GM20431 (cell line): ENCODE results near the gene MSH5.
"Not testable (repeated sequence)": the region's sequence is repeated elsewhere in the genome, so short reads cannot be mapped to it uniquely, and the experiment has no call there.

Experiments used
- in situ Hi-C: fragments of 300-500 bp; cut with MseI, MboI; formaldehyde crosslinking; loops from one replicate; pipeline ENCODE4 v1.15.0; 2020; ENCODE audit warnings: low sequenced_read_pairs; ENCODE audit not compliant: unreplicated experiment

MSH5 gene

GRCh38 chr6:31794866-31795615 lies 55.2 kb downstream of the MSH5 start:
- in situ Hi-C loops = no loop called here

GRCh38 chr6:31795616-31796298 lies 56.0 kb downstream of the MSH5 start, which contains the start of gene VARS1:
Gene VARS1, minus strand, starts transcription at chr6:31795752. Its CDS starts 535 bp downstream, at chr6:31795217.
- in situ Hi-C loops = no loop called here

GRCh38 chr6:31796993-31797385 lies 57.2 kb downstream of the MSH5 start:
- in situ Hi-C loops = no loop called here

- in situ Hi-C loops = no loop called here
Measured at GRCh38 chr6:31797588-31797987, 57.8 kb downstream of the MSH5 start.

GRCh38 chr6:31799781-31800180 lies 60.0 kb downstream of the MSH5 start:
- in situ Hi-C loops = no loop called here

- in situ Hi-C loops = not testable (repeated sequence)
Measured at GRCh38 chr6:31801031-31801927, 61.5 kb downstream of the MSH5 start.

- in situ Hi-C loops = no loop called here
Measured at GRCh38 chr6:31805939-31806469, 66.2 kb downstream of the MSH5 start.

GRCh38 chr6:31806470-31807272 lies 66.9 kb downstream of the MSH5 start, which contains the start of gene LSM2:
Gene LSM2, minus strand, starts transcription at chr6:31806966. Its CDS starts 209 bp downstream, at chr6:31806757.
- in situ Hi-C loops = no loop called here

GRCh38 chr6:31808599-31808998 lies 68.8 kb downstream of the MSH5 start:
- in situ Hi-C loops = not testable (repeated sequence)

GRCh38 chr6:31811645-31812044 lies 71.8 kb downstream of the MSH5 start:
- in situ Hi-C loops = no loop called here
